Astrocyte (in vitro differentiated cells and primary cell): ENCODE measurements around the gene STARD6. TPM values are rescaled to one million over a fixed set of nuclear protein-coding genes. Genes with fewer than 3 reads are reported as not detected.

Source experiments
- DNase-seq: peaks from one replicate; pipeline ENCODE4 v3.0.0-alpha.2; 2010; ENCODE audit warnings: low read depth
- FAIRE-seq: peaks from 2 replicates; lab custom pipeline; 2011; peaks lifted over from hg19 to GRCh38; lab: Jason Lieb, UNC
- H2AFZ ChIP-seq: 2 replicates; pipeline ENCODE4 v1.6.0; 2012; ENCODE audit warnings: low read depth, low read length, inconsistent platforms
- H3K27ac ChIP-seq: 2 replicates; pipeline ENCODE4 v1.5.1; 2011; ENCODE audit warnings: low read depth, low read length, inconsistent platforms
- H3K27me3 ChIP-seq: 2 replicates; pipeline ENCODE4 v1.6.0; 2011; ENCODE audit warnings: low read length, inconsistent platforms; ENCODE audit not compliant: insufficient read depth
- H3K36me3 ChIP-seq: 2 replicates; pipeline ENCODE4 v1.5.1; 2011; ENCODE audit warnings: low read length, inconsistent platforms; ENCODE audit not compliant: insufficient read depth
- H3K4me1 ChIP-seq: 2 replicates; pipeline ENCODE4 v1.5.1; 2011; ENCODE audit warnings: low read length, inconsistent platforms; ENCODE audit not compliant: insufficient read depth
- H3K4me2 ChIP-seq: 2 replicates; pipeline ENCODE4 v1.6.0; 2012; ENCODE audit warnings: low read length, inconsistent platforms
- H3K4me3 ChIP-seq: 2 replicates; pipeline ENCODE4 v1.5.1; 2011; ENCODE audit warnings: low read depth, mild to moderate bottlenecking, low read length, inconsistent platforms; ENCODE audit not compliant: insufficient read depth
- H3K79me2 ChIP-seq: 2 replicates; pipeline ENCODE4 v1.6.0; 2012; ENCODE audit warnings: mild to moderate bottlenecking, low read length, inconsistent platforms; ENCODE audit not compliant: insufficient read depth
- H3K9ac ChIP-seq: 2 replicates; pipeline ENCODE4 v1.6.0; 2012; ENCODE audit warnings: mild to moderate bottlenecking, low read length, inconsistent platforms
- H3K9me3 ChIP-seq: 2 replicates; pipeline ENCODE4 v1.5.1; 2012; ENCODE audit warnings: low read depth, mild to moderate bottlenecking, low read length, inconsistent platforms; ENCODE audit not compliant: insufficient read depth
- H4K20me1 ChIP-seq: 2 replicates; pipeline ENCODE4 v1.6.0; 2012; ENCODE audit warnings: low read length, inconsistent platforms; ENCODE audit not compliant: insufficient read depth
- H3K27ac Mint-ChIP-seq: one replicate; pipeline ENCODE4 v1.8.0; 2021; ENCODE audit warnings: mild to moderate bottlenecking, mixed read lengths; ENCODE audit not compliant: unreplicated experiment
- H3K27me3 Mint-ChIP-seq: one replicate; pipeline ENCODE4 v1.8.0; 2021; ENCODE audit warnings: low read depth, mixed read lengths; ENCODE audit not compliant: unreplicated experiment
- H3K36me3 Mint-ChIP-seq: one replicate; pipeline ENCODE4 v1.8.0; 2021; ENCODE audit warnings: low read depth, mixed read lengths; ENCODE audit not compliant: unreplicated experiment
- H3K4me1 Mint-ChIP-seq: one replicate; pipeline ENCODE4 v1.8.0; 2021; ENCODE audit warnings: low read depth, mixed read lengths; ENCODE audit not compliant: unreplicated experiment
- H3K4me3 Mint-ChIP-seq: one replicate; pipeline ENCODE4 v1.8.0; 2021; ENCODE audit warnings: mild to moderate bottlenecking, moderate library complexity, mixed read lengths; ENCODE audit not compliant: unreplicated experiment
- H3K9me3 Mint-ChIP-seq: one replicate; pipeline ENCODE4 v1.8.0; 2021; ENCODE audit warnings: mild to moderate bottlenecking, mixed read lengths; ENCODE audit not compliant: unreplicated experiment
- CTCF ChIP-seq: IDR thresholded peaks from 2 replicates; pipeline ENCODE4 v1.5.1; 2011; ENCODE audit warnings: low read depth, mild to moderate bottlenecking, inconsistent platforms, low read length, moderate library complexity; ENCODE audit not compliant: insufficient read depth
- EZH2 ChIP-seq: IDR thresholded peaks from 2 replicates; pipeline ENCODE4 v1.6.1; 2012; ENCODE audit warnings: mild to moderate bottlenecking, low read length, inconsistent platforms; ENCODE audit not compliant: insufficient read depth
- total RNA-seq: library from RNA; stranded (reverse); gene quantifications from 2 replicates; pipeline ENCODE4 v1.2.1, GENCODE V29; 2021

The STARD6 gene
- total RNA-seq, 1 donor from 2014 or later = not detected

- Histone ChIP-seq H3K9ac (no peak overlapping the region), H3K9me3 (no peaks in the 10 kb centered on the region), H3K4me2 (no peak overlapping the region), H3K27ac (no peak overlapping the region), H3K4me1 (peaks cover 23% of the 10 kb centered on the region), H3K79me2 (no peaks in the 10 kb centered on the region), H2AFZ (no peak overlapping the region), H3K4me3 (no peak overlapping the region), H3K36me3 (no peaks in the 10 kb centered on the region), H3K27me3 (no peaks in the 10 kb centered on the region), H4K20me1 (no peaks in the 10 kb centered on the region)
- peaks cover 5% of the 10 kb centered on the region for H3K9me3 Mint-ChIP-seq
- H3K36me3 Mint-ChIP-seq = no peaks in the 10 kb centered on the region
- DNase-seq (no peak), FAIRE-seq (no peak)
- no peaks in the 10 kb centered on the region for H3K27me3 Mint-ChIP-seq
- peaks cover 12% of the 10 kb centered on the region for H3K4me1 Mint-ChIP-seq
- H3K4me3 Mint-ChIP-seq = no peak overlapping the region
- TF ChIP-seq CTCF = no peak
- no peak for TF ChIP-seq EZH2
- H3K27ac Mint-ChIP-seq = no peak overlapping the region
Observed at GRCh38 chr18:54386043-54386442, 28.4 kb upstream of the STARD6 start.

- FAIRE-seq (no peak), DNase-seq (no peak)
- Mint-ChIP-seq H3K4me1 (no peaks in the 10 kb centered on the region), H3K27ac (no peak overlapping the region), H3K4me3 (no peak overlapping the region), H3K9me3 (no peaks in the 10 kb centered on the region), H3K27me3 (no peaks in the 10 kb centered on the region), H3K36me3 (no peaks in the 10 kb centered on the region)
- TF ChIP-seq EZH2 = no peak
- no peak for TF ChIP-seq CTCF
- peaks cover 6% of the 10 kb centered on the region for H3K4me1 ChIP-seq
- no peaks in the 10 kb centered on the region for H3K79me2 ChIP-seq
- no peak overlapping the region for H3K9ac ChIP-seq
- no peak overlapping the region for H3K4me3 ChIP-seq
- H2AFZ ChIP-seq = no peak overlapping the region
- no peak overlapping the region for H3K27ac ChIP-seq
- no peaks in the 10 kb centered on the region for H3K36me3 ChIP-seq
- H3K9me3 ChIP-seq = no peaks in the 10 kb centered on the region
- H3K4me2 ChIP-seq = no peak overlapping the region
- H3K27me3 ChIP-seq = no peaks in the 10 kb centered on the region
- no peaks in the 10 kb centered on the region for H4K20me1 ChIP-seq
Observed at GRCh38 chr18:54382733-54383252, 25.1 kb upstream of the STARD6 start.

- H3K36me3 Mint-ChIP-seq = no peaks in the 10 kb centered on the region
- DNase-seq (no peak), FAIRE-seq (no peak)
- no peak overlapping the region for H3K4me2 ChIP-seq
- H3K79me2 ChIP-seq = no peaks in the 10 kb centered on the region
- no peaks in the 10 kb centered on the region for H3K4me1 ChIP-seq
- TF ChIP-seq CTCF (no peak), EZH2 (no peak)
- no peaks in the 10 kb centered on the region for H3K9me3 ChIP-seq
- no peak overlapping the region for H3K9ac ChIP-seq
- no peaks in the 10 kb centered on the region for H3K36me3 ChIP-seq
- no peak overlapping the region for H3K27ac Mint-ChIP-seq
- no peak overlapping the region for H3K27ac ChIP-seq
- no peaks in the 10 kb centered on the region for H4K20me1 ChIP-seq
- no peaks in the 10 kb centered on the region for H3K9me3 Mint-ChIP-seq
- H3K27me3 Mint-ChIP-seq = no peaks in the 10 kb centered on the region
- H3K4me1 Mint-ChIP-seq = no peaks in the 10 kb centered on the region
- no peak overlapping the region for H3K4me3 Mint-ChIP-seq
- H3K4me3 ChIP-seq = no peak overlapping the region
- H2AFZ ChIP-seq = no peak overlapping the region
- no peaks in the 10 kb centered on the region for H3K27me3 ChIP-seq
Observed at GRCh38 chr18:54382076-54382475, 24.4 kb upstream of the STARD6 start.
